KMS-11 (cell line): Measurements from ENCODE around the gene PDE6H.

ENCODE experiments used
- H2AFZ ChIP-seq: fragments of 200-600 bp; sonication (generic); 2 replicates; pipeline ENCODE4 v1.6.1; 2016; ENCODE audit warnings: antibody characterized with exemption, mixed run types, low read depth
- H3K27ac ChIP-seq: fragments of 200-600 bp; sonication (generic); 2 replicates; pipeline ENCODE4 v1.6.1; 2016; ENCODE audit warnings: mild to moderate bottlenecking, mixed run types
- H3K27me3 ChIP-seq: fragments of 200-600 bp; sonication (generic); 2 replicates; pipeline ENCODE4 v1.6.1; 2017; ENCODE audit warnings: mild to moderate bottlenecking, low read depth, mixed run types, moderate library complexity; ENCODE audit not compliant: insufficient read depth
- H3K36me3 ChIP-seq: fragments of 200-600 bp; sonication (generic); 2 replicates; pipeline ENCODE4 v1.6.1; 2017; ENCODE audit warnings: mild to moderate bottlenecking, mixed run types; ENCODE audit not compliant: insufficient read depth
- H3K4me1 ChIP-seq: fragments of 200-600 bp; sonication (generic); 2 replicates; pipeline ENCODE4 v1.6.1; 2016; ENCODE audit warnings: mild to moderate bottlenecking, low read depth, mixed run types; ENCODE audit not compliant: poor library complexity, severe bottlenecking
- H3K4me2 ChIP-seq: fragments of 200-600 bp; sonication (generic); 2 replicates; pipeline ENCODE4 v1.7.0; 2016; ENCODE audit warnings: mild to moderate bottlenecking, mixed run types
- H3K4me3 ChIP-seq: fragments of 200-600 bp; sonication (generic); IDR thresholded peaks from 2 replicates; pipeline ENCODE4 v1.6.1; 2017; ENCODE audit warnings: low read depth, low read length, mixed read lengths; ENCODE audit not compliant: insufficient read depth
- H3K79me2 ChIP-seq: fragments of 200-600 bp; sonication (generic); 2 replicates; pipeline ENCODE4 v1.6.1; 2016; ENCODE audit warnings: low read depth, mixed run types; ENCODE audit not compliant: insufficient read depth
- H3K9ac ChIP-seq: fragments of 200-600 bp; sonication (generic); 2 replicates; pipeline ENCODE4 v1.6.1; 2016; ENCODE audit warnings: mild to moderate bottlenecking, mixed run types
- H4K20me1 ChIP-seq: fragments of 200-600 bp; sonication (generic); 2 replicates; pipeline ENCODE4 v1.6.1; 2016; ENCODE audit warnings: mild to moderate bottlenecking, mixed run types; ENCODE audit not compliant: insufficient read depth
- TF ChIP-seq, protein P1 (sequence below): fragments of 200-600 bp; sonication (generic); conservative IDR thresholded peaks from 2 replicates; pipeline ENCODE4 v1.6.1; 2017; ENCODE audit warnings: low read depth, mild to moderate bottlenecking, antibody characterized with exemption, low read length, moderate library complexity, mixed read lengths

PDE6H gene

DNA sequence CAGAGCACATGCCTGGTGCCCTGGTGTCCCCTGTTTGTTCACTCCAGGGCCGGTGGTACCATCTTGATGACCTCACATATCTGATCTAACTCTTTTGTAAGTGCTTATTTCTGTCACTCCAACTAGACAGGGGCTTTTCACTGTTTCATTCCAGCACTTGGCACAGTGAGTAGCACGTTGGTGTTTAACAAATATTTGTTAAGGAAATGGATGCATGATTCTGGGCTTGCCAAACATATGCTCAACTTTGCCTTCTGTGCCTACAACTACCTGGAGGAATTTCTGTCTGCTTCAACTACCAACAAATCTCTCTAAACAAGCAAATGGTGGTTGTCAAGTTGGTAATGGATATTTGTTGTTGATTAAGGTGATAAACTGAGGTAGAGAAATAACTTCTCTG lies 31.6 kb downstream of the PDE6H start:
- Histone ChIP-seq H3K27ac (no peak overlapping the region), H3K4me3 (no peak overlapping the region), H3K27me3 (no peaks in the 10 kb centered on the region)

DNA sequence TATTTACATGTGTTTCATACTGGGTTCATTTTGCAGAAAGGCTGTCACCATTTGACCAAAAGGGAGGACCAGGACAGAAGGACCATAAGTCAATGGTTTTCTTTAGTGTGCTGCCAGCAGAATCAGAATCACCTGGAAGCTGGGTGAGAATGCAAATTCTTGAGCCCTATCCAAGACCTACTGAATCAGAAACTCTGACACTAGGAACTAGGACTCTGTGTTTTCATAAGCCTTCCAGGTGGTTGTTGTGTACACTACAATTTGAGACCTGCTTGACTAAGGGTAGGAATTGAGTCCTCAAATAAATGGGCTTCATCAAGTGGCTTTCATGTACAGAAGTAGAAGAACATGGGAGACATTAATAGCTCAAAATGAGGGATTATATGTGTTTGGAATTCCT lies 32.2 kb downstream of the PDE6H start:
- Histone ChIP-seq H3K27me3 (no peaks in the 10 kb centered on the region), H2AFZ (no peak overlapping the region), H3K4me2 (no peak overlapping the region)

More for the DNA sequence above, 31.6 kb downstream of the PDE6H start:
- Histone ChIP-seq H4K20me1 (no peaks in the 10 kb centered on the region), H3K4me1 (no peaks in the 10 kb centered on the region), H3K79me2 (no peaks in the 10 kb centered on the region), H3K9ac (no peak overlapping the region), H2AFZ (no peak overlapping the region), H3K4me2 (no peak overlapping the region), H3K36me3 (no peaks in the 10 kb centered on the region)
- TF ChIP-seq, protein P1, sequence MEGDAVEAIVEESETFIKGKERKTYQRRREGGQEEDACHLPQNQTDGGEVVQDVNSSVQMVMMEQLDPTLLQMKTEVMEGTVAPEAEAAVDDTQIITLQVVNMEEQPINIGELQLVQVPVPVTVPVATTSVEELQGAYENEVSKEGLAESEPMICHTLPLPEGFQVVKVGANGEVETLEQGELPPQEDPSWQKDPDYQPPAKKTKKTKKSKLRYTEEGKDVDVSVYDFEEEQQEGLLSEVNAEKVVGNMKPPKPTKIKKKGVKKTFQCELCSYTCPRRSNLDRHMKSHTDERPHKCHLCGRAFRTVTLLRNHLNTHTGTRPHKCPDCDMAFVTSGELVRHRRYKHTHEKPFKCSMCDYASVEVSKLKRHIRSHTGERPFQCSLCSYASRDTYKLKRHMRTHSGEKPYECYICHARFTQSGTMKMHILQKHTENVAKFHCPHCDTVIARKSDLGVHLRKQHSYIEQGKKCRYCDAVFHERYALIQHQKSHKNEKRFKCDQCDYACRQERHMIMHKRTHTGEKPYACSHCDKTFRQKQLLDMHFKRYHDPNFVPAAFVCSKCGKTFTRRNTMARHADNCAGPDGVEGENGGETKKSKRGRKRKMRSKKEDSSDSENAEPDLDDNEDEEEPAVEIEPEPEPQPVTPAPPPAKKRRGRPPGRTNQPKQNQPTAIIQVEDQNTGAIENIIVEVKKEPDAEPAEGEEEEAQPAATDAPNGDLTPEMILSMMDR = no peak

DNA sequence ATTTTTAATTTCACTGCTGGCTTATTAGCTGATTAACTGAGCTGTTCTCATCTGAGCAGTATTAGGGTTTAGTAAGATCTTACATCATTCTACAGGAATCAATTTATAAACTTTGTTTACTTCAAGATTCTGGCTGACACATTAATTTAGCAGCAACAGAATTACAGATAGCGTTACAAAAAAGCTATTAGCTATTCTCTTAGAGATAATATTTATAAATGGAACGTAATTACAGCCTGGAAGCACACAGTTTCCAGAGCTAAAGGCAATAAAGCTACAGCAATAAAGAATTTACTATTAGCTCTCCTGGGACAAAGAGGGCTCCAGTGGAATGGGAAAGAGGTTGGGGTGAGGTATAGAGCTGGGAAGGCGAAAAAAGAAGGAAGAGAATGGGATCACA lies 34.7 kb downstream of the PDE6H start:
- Histone ChIP-seq H3K4me1 (no peaks in the 10 kb centered on the region), H2AFZ (no peak overlapping the region), H3K27ac (no peak overlapping the region), H3K9ac (no peak overlapping the region), H3K79me2 (no peaks in the 10 kb centered on the region), H3K4me3 (no peak overlapping the region), H3K27me3 (no peaks in the 10 kb centered on the region), H3K36me3 (no peaks in the 10 kb centered on the region), H4K20me1 (no peaks in the 10 kb centered on the region), H3K4me2 (no peak overlapping the region)
- TF ChIP-seq, protein P1 = no peak

More for the DNA sequence above, 32.2 kb downstream of the PDE6H start:
- Histone ChIP-seq H3K79me2 (no peaks in the 10 kb centered on the region), H3K27ac (no peak overlapping the region), H3K36me3 (no peaks in the 10 kb centered on the region), H3K4me1 (no peaks in the 10 kb centered on the region), H3K4me3 (no peak overlapping the region), H4K20me1 (no peaks in the 10 kb centered on the region), H3K9ac (no peak overlapping the region)
- TF ChIP-seq, protein P1 = no peak

DNA sequence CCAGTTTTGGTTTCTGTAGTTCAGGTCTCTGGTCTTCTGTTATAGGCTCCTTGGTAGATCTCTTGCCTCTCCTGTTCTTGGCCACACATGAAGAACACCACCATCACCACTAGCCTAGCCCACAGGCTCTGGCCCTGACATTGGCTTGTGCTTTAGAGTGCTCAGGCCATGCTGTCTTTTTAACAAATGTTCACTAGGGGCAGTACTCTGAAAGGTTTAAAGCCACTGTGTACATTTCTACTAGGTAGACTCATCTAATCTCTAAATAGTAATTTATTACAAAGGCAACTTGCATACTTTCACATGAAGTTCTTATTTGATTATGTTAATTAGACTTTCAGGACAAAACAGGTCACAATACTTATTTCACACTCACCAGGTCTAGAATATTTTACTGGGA lies 38.3 kb downstream of the PDE6H start:
- Histone ChIP-seq H3K4me2 (no peak overlapping the region), H3K4me1 (peaks cover 13% of the 10 kb centered on the region)
- TF ChIP-seq, protein P1 = no peak

More for the DNA sequence above, 38.3 kb downstream of the PDE6H start:
- Histone ChIP-seq H3K79me2 (no peaks in the 10 kb centered on the region), H3K27me3 (no peaks in the 10 kb centered on the region), H4K20me1 (no peaks in the 10 kb centered on the region), H2AFZ (no peak overlapping the region), H3K9ac (no peak overlapping the region), H3K4me3 (no peak overlapping the region), H3K27ac (no peak overlapping the region), H3K36me3 (no peaks in the 10 kb centered on the region)
